ENCODE results near the gene TTC7B. TPM values are rescaled to one million over a fixed set of nuclear protein-coding genes. Genes with fewer than 3 reads are reported as not detected.

Gene TTC7B
- total RNA-seq, 2 experiments from 2014 or later: 1.2 to 1.3 TPM

GRCh38 chr14:90675399-90675798, 140.8 kb downstream of the TTC7B start:
- H3K4me3 Mint-ChIP-seq: no peak overlapping the region
- ChIA-PET POLR2A (no interaction called here), CTCF (no interaction called here)
- TF ChIP-seq, protein P1, sequence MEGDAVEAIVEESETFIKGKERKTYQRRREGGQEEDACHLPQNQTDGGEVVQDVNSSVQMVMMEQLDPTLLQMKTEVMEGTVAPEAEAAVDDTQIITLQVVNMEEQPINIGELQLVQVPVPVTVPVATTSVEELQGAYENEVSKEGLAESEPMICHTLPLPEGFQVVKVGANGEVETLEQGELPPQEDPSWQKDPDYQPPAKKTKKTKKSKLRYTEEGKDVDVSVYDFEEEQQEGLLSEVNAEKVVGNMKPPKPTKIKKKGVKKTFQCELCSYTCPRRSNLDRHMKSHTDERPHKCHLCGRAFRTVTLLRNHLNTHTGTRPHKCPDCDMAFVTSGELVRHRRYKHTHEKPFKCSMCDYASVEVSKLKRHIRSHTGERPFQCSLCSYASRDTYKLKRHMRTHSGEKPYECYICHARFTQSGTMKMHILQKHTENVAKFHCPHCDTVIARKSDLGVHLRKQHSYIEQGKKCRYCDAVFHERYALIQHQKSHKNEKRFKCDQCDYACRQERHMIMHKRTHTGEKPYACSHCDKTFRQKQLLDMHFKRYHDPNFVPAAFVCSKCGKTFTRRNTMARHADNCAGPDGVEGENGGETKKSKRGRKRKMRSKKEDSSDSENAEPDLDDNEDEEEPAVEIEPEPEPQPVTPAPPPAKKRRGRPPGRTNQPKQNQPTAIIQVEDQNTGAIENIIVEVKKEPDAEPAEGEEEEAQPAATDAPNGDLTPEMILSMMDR (IDR thresholded peaks at IDR 0.05): no peak
- no peak overlapping the region for H3K27ac Mint-ChIP-seq
- H3K27ac ChIP-seq (ENCODE audit: low read depth in 1 of 2, low read length in 2 of 2): no peak overlapping the region
- H3K4me1 ChIP-seq (ENCODE audit: insufficient read depth, low read length): peaks cover 13% of the 10 kb centered on the region
- ATAC-seq (ENCODE audit: poor library complexity): no peak
- H3K27me3 ChIP-seq (ENCODE audit: control insufficient read depth in 1 of 2, insufficient read depth in 2 of 2, low read length in 2 of 2): no peaks in the 10 kb centered on the region
- H3K4me3 ChIP-seq (ENCODE audit: low read length): no peak overlapping the region
- H3K4me1 Mint-ChIP-seq (ENCODE audit: low read depth): peaks cover 14% of the 10 kb centered on the region
- H3K27me3 Mint-ChIP-seq: no peaks in the 10 kb centered on the region
- no peaks in the 10 kb centered on the region for H3K9me3 ChIP-seq (ENCODE audit: control insufficient read depth in 1 of 2, insufficient read depth in 1 of 2, low read length in 2 of 2)
- DNase-seq: no peak
- no peaks in the 10 kb centered on the region for H3K9me3 Mint-ChIP-seq
- H3K36me3 ChIP-seq (ENCODE audit: insufficient read depth, low read length): no peaks in the 10 kb centered on the region
- intact Hi-C loops (cut with DNase I, micrococcal nuclease): no loop called here
- H3K36me3 Mint-ChIP-seq (ENCODE audit: low read depth): no peaks in the 10 kb centered on the region

GRCh38 chr14:90674716-90675115, 141.5 kb downstream of the TTC7B start:
- no peak overlapping the region for H3K27ac Mint-ChIP-seq
- Histone ChIP-seq H3K9me3 (ENCODE audit: control insufficient read depth in 1 of 2, insufficient read depth in 1 of 2, low read length in 2 of 2) (no peaks in the 10 kb centered on the region), H3K4me1 (ENCODE audit: insufficient read depth, low read length) (peaks cover 13% of the 10 kb centered on the region), H3K4me3 (ENCODE audit: low read length) (no peak overlapping the region), H3K27me3 (ENCODE audit: control insufficient read depth in 1 of 2, insufficient read depth in 2 of 2, low read length in 2 of 2) (no peaks in the 10 kb centered on the region), H3K36me3 (ENCODE audit: insufficient read depth, low read length) (no peaks in the 10 kb centered on the region), H3K27ac (ENCODE audit: low read depth in 1 of 2, low read length in 2 of 2) (no peak overlapping the region)
- TF ChIP-seq, protein P1 (IDR thresholded peaks at IDR 0.05): no peak
- H3K4me3 Mint-ChIP-seq: no peak overlapping the region
- DNase-seq (no peak), ATAC-seq (ENCODE audit: poor library complexity) (no peak)
- POLR2A ChIA-PET: no interaction called here
- CTCF ChIA-PET: no interaction called here
- H3K27me3 Mint-ChIP-seq: no peaks in the 10 kb centered on the region
- H3K9me3 Mint-ChIP-seq: peaks cover 2% of the 10 kb centered on the region
- no peaks in the 10 kb centered on the region for H3K36me3 Mint-ChIP-seq (ENCODE audit: low read depth)
- intact Hi-C loops (cut with DNase I, micrococcal nuclease): no loop called here
- peaks cover 14% of the 10 kb centered on the region for H3K4me1 Mint-ChIP-seq (ENCODE audit: low read depth)

- no peak overlapping the region for H3K27ac ChIP-seq (ENCODE audit: low read depth in 1 of 2, low read length in 2 of 2)
- H3K27me3 Mint-ChIP-seq: no peaks in the 10 kb centered on the region
- no peak overlapping the region for H3K4me3 Mint-ChIP-seq
- H3K36me3 Mint-ChIP-seq (ENCODE audit: low read depth): no peaks in the 10 kb centered on the region
- TF ChIP-seq, protein P1 (IDR thresholded peaks at IDR 0.05): no peak
- no peak for DNase-seq
- no peak for ATAC-seq (ENCODE audit: poor library complexity)
- ChIA-PET CTCF (no interaction called here), POLR2A (no interaction called here)
- no peaks in the 10 kb centered on the region for H3K27me3 ChIP-seq (ENCODE audit: control insufficient read depth in 1 of 2, insufficient read depth in 2 of 2, low read length in 2 of 2)
- H3K27ac Mint-ChIP-seq: no peak overlapping the region
- no peak overlapping the region for H3K4me3 ChIP-seq (ENCODE audit: low read length)
- peaks cover 12% of the 10 kb centered on the region for H3K4me1 ChIP-seq (ENCODE audit: insufficient read depth, low read length)
- H3K9me3 Mint-ChIP-seq: peaks cover 3% of the 10 kb centered on the region
- H3K9me3 ChIP-seq (ENCODE audit: control insufficient read depth in 1 of 2, insufficient read depth in 1 of 2, low read length in 2 of 2): no peaks in the 10 kb centered on the region
- peaks cover 14% of the 10 kb centered on the region for H3K4me1 Mint-ChIP-seq (ENCODE audit: low read depth)
- H3K36me3 ChIP-seq (ENCODE audit: insufficient read depth, low read length): no peaks in the 10 kb centered on the region
- intact Hi-C loops (cut with DNase I, micrococcal nuclease): no loop called here
Measured at GRCh38 chr14:90674043-90674670, 142.1 kb downstream of the TTC7B start.

Data from CD4-positive, alpha-beta T cell (primary cell).